Prostate gland (tissue), 2 donors: Measurements from ENCODE around the gene FAM177B. TPM values are rescaled to one million over a fixed set of nuclear protein-coding genes. Genes with fewer than 3 reads are reported as not detected.

ENCODE experiments used
- DNase-seq: peaks from one replicate; pipeline ENCODE4 v3.0.0-alpha.2; 2019; ENCODE audit warnings: low spot score
- H3K27ac ChIP-seq, 2 donors: fragments of 200-600 bp; sonication (generic); 2 replicates each; pipeline ENCODE4 v1.5.1; 2017 to 2019
- H3K27me3 ChIP-seq: fragments of 200-600 bp; sonication (generic); replicated peaks from 2 replicates; pipeline ENCODE4 v1.5.1; 2019; ENCODE audit not compliant: insufficient read depth
- H3K36me3 ChIP-seq, 2 donors: fragments of 200-600 bp; sonication (generic); 1 replicate in 1 of 2; 2 replicates in 1 of 2; pipeline versions ENCODE4 v1.5.1 to v1.8.1; 2017 to 2019
- H3K4me1 ChIP-seq: fragments of 200-600 bp; sonication (generic); replicated peaks from 2 replicates; pipeline ENCODE4 v1.5.1; 2019
- H3K4me3 ChIP-seq, 2 donors: fragments of 200-600 bp; sonication (generic); 2 replicates each; pipeline ENCODE4 v1.5.1; 2017 to 2019
- H3K9me3 ChIP-seq: fragments of 200-600 bp; sonication (generic); 2 replicates; pipeline ENCODE4 v1.5.1; 2017
- POLR2A ChIP-seq: fragments of 450-650 bp; IDR thresholded peaks from one replicate; pipeline ENCODE4 v1.6.1; 2016; ENCODE audit warnings: antibody characterized with exemption, mild to moderate bottlenecking
- POLR2AphosphoS5 ChIP-seq: sonication (generic); formaldehyde crosslinking; IDR thresholded peaks from one replicate; pipeline ENCODE4 v1.6.1; 2017; ENCODE audit warnings: antibody characterized with exemption
- WGBS: methylation state at CpG from one replicate; pipeline ENCODE4 v1.1.5; 2018; 5-methylcytosine and 5-hydroxymethylcytosine counted together
- intact Hi-C: fragments of 100-400 bp; cut with DNase I; formaldehyde crosslinking; loops from one replicate; pipeline ENCODE4 v1.14.2; 2022
- total RNA-seq, 2 donors: library from RNA; depleted of rRNA; stranded (reverse); fragments of >200 nt; gene quantifications; one replicate each; pipeline ENCODE4 v1.1.0, GENCODE V29; 2016
- TF ChIP-seq, protein P1 (sequence below), 4 experiments: fragments of 200-600 bp in 2 of 4; fragments of 450-650 bp in 2 of 4; sonication (generic) in 2 of 4; IDR thresholded peaks; 1 replicate in 3 of 4; 2 replicates in 1 of 4; pipeline ENCODE4 v1.5.1; 2016 to 2019; ENCODE audit warnings: antibody characterized with exemption in 4 of 4, mild to moderate bottlenecking in 2 of 4, moderate library complexity in 2 of 4

The FAM177B gene
- total RNA-seq, 2 donors from 2014 or later: 0.23 to 0.51 TPM

DNA sequence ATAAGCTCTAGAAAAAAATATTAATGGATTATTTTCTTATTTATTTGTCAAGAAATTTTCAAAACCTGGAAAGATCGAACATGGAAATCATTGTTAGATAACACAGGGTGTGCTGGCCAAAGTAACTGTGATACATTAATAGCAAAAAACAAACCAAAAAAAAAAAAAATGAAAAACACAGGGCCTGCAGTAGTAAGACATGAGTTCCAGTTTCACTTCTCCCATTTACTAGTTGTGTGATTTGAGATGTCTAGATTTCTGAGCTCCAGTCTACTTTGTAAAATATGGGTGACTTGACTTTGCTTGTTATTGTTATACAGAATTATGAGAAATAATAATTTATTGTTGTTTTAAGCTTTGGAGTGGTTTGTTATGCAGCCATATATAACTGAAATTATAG lies 13.6 kb downstream of the FAM177B start:
- TF ChIP-seq POLR2A (no peak), POLR2AphosphoS5 (no peak)
- TF ChIP-seq, protein P1, sequence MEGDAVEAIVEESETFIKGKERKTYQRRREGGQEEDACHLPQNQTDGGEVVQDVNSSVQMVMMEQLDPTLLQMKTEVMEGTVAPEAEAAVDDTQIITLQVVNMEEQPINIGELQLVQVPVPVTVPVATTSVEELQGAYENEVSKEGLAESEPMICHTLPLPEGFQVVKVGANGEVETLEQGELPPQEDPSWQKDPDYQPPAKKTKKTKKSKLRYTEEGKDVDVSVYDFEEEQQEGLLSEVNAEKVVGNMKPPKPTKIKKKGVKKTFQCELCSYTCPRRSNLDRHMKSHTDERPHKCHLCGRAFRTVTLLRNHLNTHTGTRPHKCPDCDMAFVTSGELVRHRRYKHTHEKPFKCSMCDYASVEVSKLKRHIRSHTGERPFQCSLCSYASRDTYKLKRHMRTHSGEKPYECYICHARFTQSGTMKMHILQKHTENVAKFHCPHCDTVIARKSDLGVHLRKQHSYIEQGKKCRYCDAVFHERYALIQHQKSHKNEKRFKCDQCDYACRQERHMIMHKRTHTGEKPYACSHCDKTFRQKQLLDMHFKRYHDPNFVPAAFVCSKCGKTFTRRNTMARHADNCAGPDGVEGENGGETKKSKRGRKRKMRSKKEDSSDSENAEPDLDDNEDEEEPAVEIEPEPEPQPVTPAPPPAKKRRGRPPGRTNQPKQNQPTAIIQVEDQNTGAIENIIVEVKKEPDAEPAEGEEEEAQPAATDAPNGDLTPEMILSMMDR (IDR thresholded peaks at IDR 0.05): no peak
- Histone ChIP-seq H3K27ac (no peak overlapping the region), H3K4me1 (no peaks in the 10 kb centered on the region), H3K27me3 (no peaks in the 10 kb centered on the region), H3K36me3 (no peaks in the 10 kb centered on the region), H3K9me3 (no peaks in the 10 kb centered on the region), H3K4me3 (no peak overlapping the region)
- 100% methylated on average over 1 of the region's 1 CpG for WGBS
- DNase-seq: no peak
- intact Hi-C loops: no loop called here

DNA sequence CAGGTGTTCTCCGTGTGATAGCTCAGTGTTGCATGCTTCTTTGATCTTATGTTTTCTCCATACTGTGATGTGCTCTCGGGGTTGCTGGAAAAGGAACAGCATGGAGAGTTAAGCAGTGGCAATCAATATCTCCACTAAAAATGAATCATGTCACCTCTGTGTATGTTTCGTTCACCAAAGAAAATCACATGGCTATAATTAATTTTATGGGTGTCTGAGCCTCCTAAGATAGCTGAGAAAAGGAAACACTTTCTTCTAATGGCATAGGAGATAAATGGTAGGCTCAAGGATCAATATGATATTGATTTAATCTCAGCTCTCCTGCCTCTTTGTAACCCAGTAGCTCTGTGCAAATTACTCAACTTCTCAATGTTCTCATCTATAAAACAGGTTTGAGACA lies 14.3 kb downstream of the FAM177B start:
- WGBS: 85% methylated on average over 3 of the region's 3 CpGs
- intact Hi-C loops: no loop called here
- Histone ChIP-seq H3K27me3 (no peaks in the 10 kb centered on the region), H3K4me1 (no peaks in the 10 kb centered on the region), H3K27ac (no peak overlapping the region), H3K36me3 (no peaks in the 10 kb centered on the region), H3K9me3 (no peaks in the 10 kb centered on the region), H3K4me3 (no peak overlapping the region)
- TF ChIP-seq POLR2AphosphoS5 (no peak), POLR2A (no peak)
- TF ChIP-seq, protein P1 (IDR thresholded peaks at IDR 0.05): no peak
- no peak for DNase-seq

DNA sequence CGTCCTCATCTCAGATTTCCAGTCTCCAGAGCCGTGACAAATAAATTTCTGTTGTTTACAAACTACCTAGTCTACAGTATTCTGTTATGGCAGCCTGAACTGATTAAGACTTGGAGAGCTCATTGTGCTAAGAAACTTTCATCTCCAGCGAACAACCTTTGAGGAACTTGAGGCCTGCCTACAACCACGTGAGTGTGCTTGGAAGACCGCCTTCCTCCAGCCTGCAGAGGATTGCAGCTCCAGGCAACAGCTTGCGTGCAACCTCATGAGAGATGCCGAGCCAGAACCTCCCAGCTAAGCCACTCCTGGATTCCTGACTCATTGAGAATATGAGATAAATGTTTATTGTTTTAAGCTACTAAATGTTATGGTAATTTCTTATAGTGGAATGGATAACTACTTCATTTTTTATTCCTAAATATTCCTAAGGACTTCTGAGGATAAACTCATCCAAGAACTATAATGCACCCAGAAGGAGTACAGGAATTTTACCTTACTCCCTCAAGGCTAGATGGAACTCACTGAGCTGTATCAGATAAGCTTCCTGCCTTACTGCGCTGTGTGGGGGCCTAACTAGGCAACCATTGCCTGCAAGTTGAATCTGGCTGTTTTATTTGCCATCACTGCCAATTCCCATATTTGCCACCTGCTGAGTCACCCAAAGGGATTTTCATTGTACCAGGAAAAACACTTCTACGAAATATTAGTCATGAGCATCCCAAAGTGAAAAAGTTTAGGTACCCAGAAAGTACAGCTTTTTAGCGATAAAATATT lies 17.6 kb downstream of the FAM177B start:
- intact Hi-C loops: no loop called here
- Histone ChIP-seq H3K4me1 (no peaks in the 10 kb centered on the region), H3K27me3 (no peaks in the 10 kb centered on the region), H3K4me3 (no peak overlapping the region), H3K36me3 (no peaks in the 10 kb centered on the region), H3K27ac (no peak overlapping the region), H3K9me3 (no peaks in the 10 kb centered on the region)
- 60% methylated on average over 10 of the region's 10 CpGs for WGBS
- DNase-seq: no peak
- TF ChIP-seq POLR2A (no peak), POLR2AphosphoS5 (no peak)
- TF ChIP-seq, protein P1 (IDR thresholded peaks at IDR 0.05): no peak

DNA sequence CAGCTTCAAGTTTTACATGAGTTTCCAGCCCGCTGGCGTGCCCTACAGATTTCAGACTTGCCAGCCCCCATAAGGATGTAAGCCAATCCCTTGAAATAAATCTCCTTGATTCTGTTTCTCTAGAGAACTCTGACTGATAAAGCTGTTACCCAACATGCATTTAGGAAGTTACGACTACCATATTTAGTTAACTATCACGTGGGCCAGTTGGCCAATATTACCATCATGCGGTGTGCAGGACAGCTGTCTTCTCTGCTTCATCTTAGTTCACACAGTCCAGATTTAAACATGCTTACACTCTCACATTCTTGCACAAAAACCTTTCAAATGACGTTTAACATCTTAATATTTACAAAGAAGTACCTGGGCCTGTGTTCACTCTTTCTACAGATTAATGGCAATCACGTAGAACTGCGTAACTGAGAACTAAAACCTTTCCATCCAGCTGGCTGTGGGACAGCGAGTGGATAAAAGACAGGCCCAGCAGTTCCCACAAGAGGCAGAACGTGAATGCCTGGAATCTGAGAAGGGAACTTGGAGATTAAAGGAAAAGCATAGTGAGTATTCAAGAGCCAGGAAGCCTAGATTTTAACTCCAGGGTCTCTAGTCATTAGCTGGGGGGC lies 20.8 kb downstream of the FAM177B start:
- no peak overlapping the region for H3K4me3 ChIP-seq
- H3K27me3 ChIP-seq: no peaks in the 10 kb centered on the region
- no peaks in the 10 kb centered on the region for H3K4me1 ChIP-seq
- TF ChIP-seq POLR2A (no peak), POLR2AphosphoS5 (no peak)
- TF ChIP-seq, protein P1 (IDR thresholded peaks at IDR 0.05): no peak
- no peaks in the 10 kb centered on the region for H3K9me3 ChIP-seq
- H3K27ac ChIP-seq: no peak overlapping the region
- intact Hi-C loops: no loop called here
- no peak for DNase-seq
- H3K36me3 ChIP-seq: no peaks in the 10 kb centered on the region
- 68% methylated on average over 10 of the region's 10 CpGs for WGBS
